WI38 (cell line): ENCODE measurements around the gene FTHL17.

Source experiments
- H3K4me3 ChIP-seq: 2 replicates; pipeline ENCODE4 v1.5.1; 2011; ENCODE audit warnings: low read depth, mild to moderate bottlenecking, control low read depth, low read length
- CTCF ChIP-seq: IDR thresholded peaks from 2 replicates; pipeline ENCODE4 v1.5.1; 2012; ENCODE audit warnings: low read depth, mild to moderate bottlenecking, control low read depth, low read length

FTHL17 gene

DNA sequence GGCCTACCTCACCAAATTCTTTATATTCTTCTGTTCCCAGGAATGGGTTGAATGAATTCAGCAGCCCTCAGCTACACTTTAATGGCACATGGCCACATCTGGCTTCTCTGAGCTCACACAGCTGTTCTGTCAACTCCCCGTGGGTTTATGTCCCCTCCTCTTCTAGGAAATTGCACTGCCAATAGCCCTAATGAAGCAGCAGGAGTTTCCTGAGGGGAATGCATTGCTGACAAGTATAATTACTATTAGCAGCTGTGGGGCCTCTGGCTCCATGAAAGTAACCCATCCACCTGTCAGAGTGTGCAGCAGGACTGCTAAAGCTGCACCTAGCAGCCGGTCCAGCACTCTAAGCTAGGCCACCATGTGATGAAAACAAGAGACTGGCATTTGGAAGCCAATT, 50.3 kb downstream of the FTHL17 start:
- no peak overlapping the region for H3K4me3 ChIP-seq
- no peak for TF ChIP-seq CTCF
